ENCODE data around the gene GNAS. TPM values are rescaled to one million over a fixed set of nuclear protein-coding genes. Genes with fewer than 3 reads are reported as not detected.

Gene GNAS
- total RNA-seq, 1 experiment from 2014 or later: 1,936 TPM

- BruUV-seq (replicated peaks): no TSS peak
- H3K9me3 ChIP-seq: peaks cover 21% of the 10 kb centered on the region
- intact Hi-C loops (cut with micrococcal nuclease; ENCODE audit: unreplicated experiment): no loop called here
- ChIA-PET CTCF (interaction anchor here (1.5 kb wide), 1 partner anchor 17 kb away, joined by 3 read pairs; no protein-coding TSS in a partner anchor), POLR2A (no interaction called here)
- Mint-ChIP-seq H3K4me3 (ENCODE audit: unreplicated experiment) (no peak overlapping the region), H3K36me3 (ENCODE audit: insufficient read depth, unreplicated experiment) (no peaks in the 10 kb centered on the region), H3K4me1 (ENCODE audit: low read depth, unreplicated experiment) (no peaks in the 10 kb centered on the region), H3K9me3 (ENCODE audit: unreplicated experiment) (no peaks in the 10 kb centered on the region), H3K27ac (ENCODE audit: unreplicated experiment) (no peak overlapping the region), H3K27me3 (ENCODE audit: insufficient read depth, unreplicated experiment) (peaks cover 7% of the 10 kb centered on the region)
- H3K4me1 ChIP-seq: peaks cover 8% of the 10 kb centered on the region
- H3K27me3 ChIP-seq (replicated peaks; ENCODE audit: control insufficient read depth, insufficient read depth, low read length): no peaks in the 10 kb centered on the region
- H3K4me3 ChIP-seq (ENCODE audit: low read depth, low read length): no peak overlapping the region
- TF ChIP-seq CTCF (IDR thresholded peaks at IDR 0.05; ENCODE audit: insufficient read depth in 1 of 2, low read depth in 1 of 2, low read length in 1 of 2, severe bottlenecking in 1 of 2, unreplicated experiment in 1 of 2): no peak
- H3K36me3 ChIP-seq (ENCODE audit: control insufficient read depth, insufficient read depth, low read length): no peaks in the 10 kb centered on the region
- DNase-seq: no peak
These were observed 30.4 kb upstream of the GNAS start for GRCh38 chr20:58822149-58822548.

- peaks cover 21% of the 10 kb centered on the region for H3K9me3 ChIP-seq
- no peaks in the 10 kb centered on the region for H3K9me3 Mint-ChIP-seq (ENCODE audit: unreplicated experiment)
- ChIA-PET CTCF (interaction anchor here (1.5 kb wide), 1 partner anchor 16 kb away, joined by 3 read pairs; no protein-coding TSS in a partner anchor), POLR2A (no interaction called here)
- DNase-seq: no peak
- no peaks in the 10 kb centered on the region for H3K36me3 ChIP-seq (ENCODE audit: control insufficient read depth, insufficient read depth, low read length)
- H3K27me3 Mint-ChIP-seq (ENCODE audit: insufficient read depth, unreplicated experiment): peaks cover 7% of the 10 kb centered on the region
- H3K4me3 Mint-ChIP-seq (ENCODE audit: unreplicated experiment): no peak overlapping the region
- no peak overlapping the region for H3K4me3 ChIP-seq (ENCODE audit: low read depth, low read length)
- no TSS peak for BruUV-seq (replicated peaks)
- TF ChIP-seq CTCF (IDR thresholded peaks at IDR 0.05; ENCODE audit: insufficient read depth in 1 of 2, low read depth in 1 of 2, low read length in 1 of 2, severe bottlenecking in 1 of 2, unreplicated experiment in 1 of 2): no peak
- no peaks in the 10 kb centered on the region for H3K36me3 Mint-ChIP-seq (ENCODE audit: insufficient read depth, unreplicated experiment)
- intact Hi-C loops (cut with micrococcal nuclease; ENCODE audit: unreplicated experiment): no loop called here
- H3K4me1 Mint-ChIP-seq (ENCODE audit: low read depth, unreplicated experiment): no peaks in the 10 kb centered on the region
- H3K27ac Mint-ChIP-seq (ENCODE audit: unreplicated experiment): no peak overlapping the region
- no peaks in the 10 kb centered on the region for H3K27me3 ChIP-seq (replicated peaks; ENCODE audit: control insufficient read depth, insufficient read depth, low read length)
- H3K4me1 ChIP-seq: peaks cover 8% of the 10 kb centered on the region
These were observed 29.5 kb upstream of the GNAS start for GRCh38 chr20:58822748-58823730.

- CTCF ChIA-PET: no interaction called here
- POLR2A ChIA-PET: interaction anchor here (0.5 kb wide), 1 partner anchor 20 kb away, joined by 6 read pairs; no protein-coding TSS in a partner anchor
These were observed 27.7 kb upstream of the GNAS start for GRCh38 chr20:58824843-58825242.

More at GRCh38 chr20:58824843-58825242, 27.7 kb upstream of the GNAS start:
- Mint-ChIP-seq H3K27ac (ENCODE audit: unreplicated experiment) (no peak overlapping the region), H3K36me3 (ENCODE audit: insufficient read depth, unreplicated experiment) (no peaks in the 10 kb centered on the region), H3K4me3 (ENCODE audit: unreplicated experiment) (no peak overlapping the region), H3K27me3 (ENCODE audit: insufficient read depth, unreplicated experiment) (peaks cover 10% of the 10 kb centered on the region), H3K4me1 (ENCODE audit: low read depth, unreplicated experiment) (no peaks in the 10 kb centered on the region), H3K9me3 (ENCODE audit: unreplicated experiment) (no peaks in the 10 kb centered on the region)
- H3K4me1 ChIP-seq: no peaks in the 10 kb centered on the region
- no peak for TF ChIP-seq CTCF (IDR thresholded peaks at IDR 0.05; ENCODE audit: insufficient read depth in 1 of 2, low read depth in 1 of 2, low read length in 1 of 2, severe bottlenecking in 1 of 2, unreplicated experiment in 1 of 2)
- no peak overlapping the region for H3K4me3 ChIP-seq (ENCODE audit: low read depth, low read length)
- DNase-seq: no peak
- BruUV-seq (replicated peaks): no TSS peak
- intact Hi-C loops (cut with micrococcal nuclease; ENCODE audit: unreplicated experiment): no loop called here
- no peaks in the 10 kb centered on the region for H3K27me3 ChIP-seq (replicated peaks; ENCODE audit: control insufficient read depth, insufficient read depth, low read length)
- no peaks in the 10 kb centered on the region for H3K36me3 ChIP-seq (ENCODE audit: control insufficient read depth, insufficient read depth, low read length)
- H3K9me3 ChIP-seq: peaks cover 12% of the 10 kb centered on the region
